HG02970 (cell line): ENCODE measurements around the gene NME7.
A peak's percentile ranks its signal among the peaks of the same experiment; 100 is the strongest.

Experiments used
- ATAC-seq: cut with Tn5 transposase; IDR thresholded peaks from one replicate; pipeline ENCODE4 v1.9.1; 2021; ENCODE audit warnings: mild to moderate bottlenecking, moderate library complexity, moderate number of reproducible peaks; ENCODE audit not compliant: unreplicated experiment, low FRiP score

The NME7 gene

GRCh38 chr1:169112241-169112640 lies 255.4 kb downstream of the NME7 start:
- no peak for ATAC-seq

DNA sequence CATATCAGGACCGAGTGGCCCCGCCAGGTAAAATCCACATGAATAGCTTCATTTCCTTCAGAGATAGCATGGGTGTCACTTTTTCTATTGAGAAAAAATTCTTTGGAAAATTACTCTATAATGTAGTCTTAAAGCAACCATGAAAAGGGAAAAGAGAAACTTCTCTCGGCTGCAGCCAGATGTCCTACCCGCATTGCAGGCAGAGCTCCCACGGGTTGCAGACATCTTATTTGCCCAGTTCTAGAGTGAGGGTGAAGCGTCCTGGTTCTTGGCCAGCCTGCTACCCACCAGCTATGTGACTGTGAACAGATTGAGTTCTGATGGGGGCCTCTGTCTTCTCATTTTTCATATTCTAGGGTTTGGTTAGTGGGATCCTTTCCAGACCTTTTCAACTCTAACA lies 256.1 kb downstream of the NME7 start:
- no peak for ATAC-seq

DNA sequence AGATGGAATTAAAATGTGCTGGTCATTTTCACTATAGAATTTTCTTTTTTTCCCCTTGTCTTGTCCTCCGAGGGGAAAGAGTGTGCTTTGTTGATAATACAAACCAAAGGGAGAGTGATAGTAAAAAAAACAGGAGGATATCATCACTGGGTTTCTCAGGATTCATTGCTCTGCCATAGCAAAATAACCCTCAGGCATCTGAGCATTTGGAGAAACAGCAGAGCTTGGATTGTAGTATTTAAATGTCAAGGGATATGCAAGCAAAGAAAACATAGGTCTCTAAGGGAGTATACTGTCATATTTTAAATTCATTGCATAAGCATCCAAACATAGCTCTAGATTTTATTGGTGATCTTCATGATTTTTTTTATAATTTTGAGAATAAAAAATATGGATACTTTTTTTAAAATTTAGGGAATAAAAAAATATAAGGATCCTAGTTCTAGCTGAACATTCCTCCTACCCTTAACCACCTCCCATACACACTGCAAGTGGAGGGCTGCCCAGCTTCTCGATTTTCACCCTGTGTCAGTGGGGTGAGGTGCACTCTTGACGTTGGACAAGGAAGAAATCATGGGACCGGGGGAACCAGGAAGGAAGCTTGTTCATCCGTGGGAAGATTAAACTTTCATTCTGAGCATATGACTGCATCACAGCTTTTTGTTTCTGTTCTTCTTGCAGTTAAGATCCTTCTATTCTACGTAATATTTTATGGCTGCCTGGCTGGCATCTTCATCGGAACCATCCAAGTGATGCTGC lies 256.7 kb downstream of the NME7 start:
- no peak for ATAC-seq

- ATAC-seq, result no peak
Measured at GRCh38 chr1:169110236-169110635, 257.4 kb downstream of the NME7 start.

GRCh38 chr1:169109561-169110134 lies 257.9 kb downstream of the NME7 start:
- no peak for ATAC-seq

DNA sequence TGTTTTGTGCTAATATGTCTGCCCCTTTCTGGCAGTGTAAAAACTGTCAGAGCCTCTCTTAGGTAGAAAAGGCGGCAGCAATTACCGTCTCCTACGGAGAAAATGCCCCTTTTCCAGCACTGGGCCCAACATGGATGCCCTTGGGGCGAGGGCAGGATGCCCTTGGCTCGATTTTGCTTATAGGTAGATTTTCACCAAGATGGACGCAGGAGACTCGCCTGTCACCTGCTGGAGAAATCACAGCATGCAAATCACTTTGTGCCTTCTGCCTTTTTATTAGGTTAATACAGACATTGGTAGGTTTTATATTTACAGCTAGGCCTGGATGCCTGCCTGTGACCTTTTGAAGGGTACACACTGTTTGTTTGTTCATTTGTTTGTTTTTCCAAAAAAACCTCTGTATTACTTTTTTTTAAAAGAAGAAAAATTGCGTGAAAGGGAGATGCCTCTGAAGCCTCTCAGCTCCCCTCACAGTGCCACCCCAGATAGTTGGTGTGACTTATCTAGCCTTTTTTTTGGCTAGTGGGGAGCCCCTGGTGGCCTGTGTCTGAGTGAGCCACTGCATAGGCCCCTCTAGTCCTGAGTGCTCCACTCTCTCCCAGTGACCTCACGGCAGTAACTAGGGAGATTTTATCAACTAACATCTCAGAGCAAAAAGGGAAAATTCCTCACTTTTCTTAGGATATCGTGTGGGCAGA lies 258.6 kb downstream of the NME7 start:
- no peak for ATAC-seq

- ATAC-seq, result no peak
Measured at GRCh38 chr1:169108223-169108622, 259.4 kb downstream of the NME7 start.

DNA sequence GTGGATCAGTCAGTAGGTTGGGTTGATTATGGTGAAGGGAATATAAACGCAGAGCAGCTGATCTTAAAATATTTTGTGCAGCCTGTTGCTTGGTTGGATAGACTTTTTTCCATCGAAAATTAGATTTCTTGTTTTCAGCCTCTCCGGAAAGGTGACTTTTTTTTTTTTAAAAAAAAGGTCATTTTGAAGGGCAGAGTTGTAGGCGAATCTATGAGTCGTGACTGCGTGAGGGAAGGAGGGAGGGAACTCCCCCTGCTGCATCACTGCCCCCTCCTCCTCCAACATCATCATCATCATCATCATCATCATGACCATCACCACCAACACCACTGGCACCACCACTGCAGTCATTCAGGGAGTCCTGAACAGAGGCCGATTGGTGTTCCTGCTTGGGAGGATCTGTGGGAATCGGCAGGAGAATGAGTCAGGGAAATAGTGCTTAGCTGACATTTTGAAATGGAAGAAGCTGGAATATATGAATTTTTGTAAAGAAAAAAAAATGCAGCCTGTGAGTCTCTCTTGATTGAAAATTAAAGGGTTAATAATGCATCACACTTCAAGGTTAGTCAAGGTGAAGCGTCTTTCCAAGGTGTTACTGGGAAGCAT lies 259.9 kb downstream of the NME7 start:
- no peak for ATAC-seq

GRCh38 chr1:169106921-169107602 lies 260.5 kb downstream of the NME7 start:
- no peak for ATAC-seq

DNA sequence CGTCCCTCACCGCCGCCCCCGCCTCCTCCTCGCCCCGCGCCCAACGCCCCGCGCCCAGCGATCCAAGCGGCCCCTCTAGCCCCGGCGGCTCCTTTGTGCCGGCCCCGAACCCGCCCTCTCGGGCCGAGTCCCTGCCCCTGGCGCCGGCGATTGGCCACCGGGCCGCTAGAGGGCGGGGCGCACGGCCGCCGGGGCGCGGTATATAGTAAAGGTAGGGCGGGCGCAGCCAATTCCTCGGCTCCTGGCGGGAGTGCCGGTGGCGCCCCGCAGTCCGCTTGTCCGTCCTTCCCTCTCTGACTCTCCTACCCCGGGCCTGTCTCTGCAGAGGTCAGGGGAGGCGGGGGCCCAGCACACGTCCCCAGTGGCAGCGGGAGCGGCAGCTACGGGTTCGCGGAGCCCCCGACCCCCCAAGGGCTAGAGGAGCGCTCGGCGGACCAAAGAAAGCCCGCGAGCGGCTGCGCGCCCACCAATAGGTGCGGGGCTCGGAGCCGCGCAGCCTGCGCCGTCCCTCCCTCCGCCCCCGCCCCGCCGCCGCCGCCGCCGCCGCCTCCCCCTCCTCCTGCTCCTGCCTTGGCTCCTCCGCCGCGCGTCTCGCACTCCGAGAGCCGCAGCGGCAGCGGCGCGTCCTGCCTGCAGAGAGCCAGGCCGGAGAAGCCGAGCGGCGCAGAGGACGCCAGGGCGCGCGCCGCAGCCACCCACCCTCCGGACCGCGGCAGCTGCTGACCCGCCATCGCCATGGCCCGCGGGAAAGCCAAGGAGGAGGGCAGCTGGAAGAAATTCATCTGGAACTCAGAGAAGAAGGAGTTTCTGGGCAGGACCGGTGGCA lies 261.3 kb downstream of the NME7 start, which contains the start of gene ATP1B1:
TSS of gene ATP1B1 (plus strand) at position 596 of the 826 bp plus-strand sequence. CDS start at position 736, 140 bp downstream.
- ATAC-seq, result peak; percentile 87

- ATAC-seq, result peak; percentile 17
Measured at GRCh38 chr1:169105434-169106094, 262.0 kb downstream of the NME7 start.

DNA sequence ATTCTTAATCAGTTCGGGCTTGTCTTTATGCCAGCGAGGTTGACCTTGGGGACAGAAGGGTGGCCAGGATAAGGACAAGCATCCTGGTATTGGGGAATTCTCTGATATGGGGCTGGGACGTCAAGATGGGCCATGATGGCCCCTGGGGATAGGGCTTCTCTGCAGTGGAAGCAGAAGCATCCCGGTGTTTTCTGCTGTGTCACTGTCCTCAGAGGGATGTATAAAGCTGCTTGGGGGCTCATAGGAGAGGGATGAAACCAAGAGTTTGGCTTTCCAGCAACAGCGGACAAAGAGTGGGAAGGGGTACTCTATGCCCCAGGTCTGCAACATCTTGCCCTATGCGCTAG lies 262.5 kb downstream of the NME7 start:
- ATAC-seq, result no peak

- ATAC-seq, result no peak
Measured at GRCh38 chr1:169103480-169103893, 264.1 kb downstream of the NME7 start.

DNA sequence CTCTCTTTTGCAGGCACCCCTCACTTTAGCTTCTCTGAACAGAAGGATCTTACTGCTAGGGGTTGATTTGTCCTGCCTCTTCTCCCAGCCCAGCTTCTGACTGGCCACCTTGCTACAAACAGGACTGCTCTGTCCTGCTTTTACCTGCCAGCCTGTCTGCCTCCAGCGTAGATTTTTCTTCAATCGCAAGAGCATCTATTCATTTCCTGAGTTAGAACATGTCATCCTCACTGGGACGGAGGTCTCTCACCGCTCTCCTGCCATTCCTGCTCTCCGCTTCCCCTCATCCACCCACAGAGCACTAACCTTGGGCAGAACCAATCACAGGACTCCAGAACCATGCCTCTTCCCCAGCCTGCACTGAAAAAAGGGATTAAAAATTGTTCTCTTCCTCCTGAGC lies 264.6 kb downstream of the NME7 start:
- ATAC-seq, result no peak

DNA sequence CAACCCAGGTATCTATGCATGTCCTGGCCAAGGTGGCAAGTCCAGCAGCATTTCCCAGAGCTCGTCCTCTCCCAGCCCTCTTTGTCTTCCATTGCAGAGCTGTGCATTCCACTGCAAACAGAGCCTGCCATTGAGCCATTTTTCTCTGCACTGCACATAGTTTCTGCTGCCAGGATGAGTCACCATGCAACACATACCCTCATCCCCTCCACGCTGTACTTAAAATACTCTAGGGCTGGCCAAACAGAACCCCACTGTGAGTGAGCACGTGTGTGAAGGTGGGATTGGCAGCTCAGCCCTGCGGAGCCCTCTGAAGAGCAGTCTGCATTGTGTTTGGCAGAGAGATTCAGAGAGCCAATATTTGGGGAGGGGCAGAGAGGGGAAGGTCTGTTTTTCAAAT lies 265.0 kb downstream of the NME7 start:
- ATAC-seq, result no peak

DNA sequence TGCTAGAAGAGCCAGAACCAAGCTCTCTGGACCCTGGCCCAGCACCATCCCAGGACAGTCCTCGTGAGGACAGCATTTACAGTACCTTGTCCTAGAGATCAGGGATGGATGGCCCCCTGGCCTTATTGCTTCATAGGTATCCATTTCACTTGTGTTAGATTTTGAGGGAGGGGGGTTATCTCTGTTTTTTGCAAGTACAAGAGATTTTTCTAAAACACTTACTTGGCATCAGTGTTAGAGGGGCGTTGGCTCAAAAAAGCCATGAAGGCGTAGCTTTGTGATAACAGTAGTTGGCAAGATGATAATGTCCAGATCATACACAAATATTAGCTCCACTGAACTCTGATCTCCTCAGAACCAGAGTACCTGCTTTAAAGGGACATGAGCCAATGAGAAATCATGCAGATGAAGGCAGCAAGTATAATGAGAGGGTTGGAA lies 266.9 kb downstream of the NME7 start:
- ATAC-seq, result no peak

GRCh38 chr1:169100208-169100607 lies 267.4 kb downstream of the NME7 start:
- no peak for ATAC-seq

- ATAC-seq, result no peak
Measured at GRCh38 chr1:169099561-169099960, 268.0 kb downstream of the NME7 start.

DNA sequence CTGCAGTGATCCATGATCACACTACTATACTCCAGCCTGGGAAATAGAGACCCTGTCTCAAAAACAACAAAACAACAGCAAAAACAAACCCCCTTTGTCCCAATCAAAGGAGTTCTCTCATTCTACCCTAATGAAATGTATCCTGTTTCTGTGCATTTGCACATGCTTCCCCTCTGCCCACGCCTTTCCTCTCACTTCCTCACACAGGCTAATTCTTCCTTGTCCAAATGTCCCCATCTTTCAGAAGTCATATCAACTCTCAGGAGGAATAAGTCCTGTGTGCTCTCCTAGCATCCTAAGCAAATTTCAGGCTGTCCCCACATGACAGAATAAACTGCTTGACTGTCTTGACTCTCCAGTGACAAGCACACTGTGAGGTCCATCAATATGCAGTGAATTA lies 269.2 kb downstream of the NME7 start:
- ATAC-seq, result no peak
